Sigmoid colon (tissue), 7 donors: ENCODE data around the gene ABLIM2. TPM values are rescaled to one million over a fixed set of nuclear protein-coding genes. Genes with fewer than 3 reads are reported as not detected.
A peak's percentile ranks its signal among the peaks of the same experiment; 100 is the strongest.

Experiments used
- DNase-seq: peaks from one replicate; pipeline ENCODE4 v3.0.0-alpha.2; 2019
- H3K27ac ChIP-seq, 4 donors: fragments of 200-600 bp; sonication (generic); one replicate each; pipeline ENCODE4 v1.5.1; 2016 to 2019; ENCODE audit warnings: mild to moderate bottlenecking in 1 of 4
- H3K27me3 ChIP-seq, 3 donors: fragments of 200-600 bp; sonication (generic); one replicate each; pipeline ENCODE4 v1.5.1; 2019; ENCODE audit warnings: mild to moderate bottlenecking in 1 of 3
- H3K36me3 ChIP-seq, 4 donors: fragments of 200-600 bp; sonication (generic); one replicate each; pipeline ENCODE4 v1.5.1; 2016 to 2019
- H3K4me1 ChIP-seq, 4 donors: fragments of 200-600 bp; sonication (generic); one replicate each; pipeline ENCODE4 v1.5.1; 2017 to 2019
- H3K4me3 ChIP-seq, 4 donors: fragments of 200-600 bp; sonication (generic); one replicate each; pipeline ENCODE4 v1.5.1; 2017 to 2019; ENCODE audit warnings: mild to moderate bottlenecking in 2 of 4, moderate library complexity in 1 of 4
- H3K9me3 ChIP-seq, 4 donors: fragments of 200-600 bp in 3 of 4; sonication (generic) in 3 of 4; one replicate each; pipeline versions ENCODE4 v1.5.1 to v1.6.1; 2013 to 2019
- EP300 ChIP-seq, 4 donors: sonication (generic); formaldehyde crosslinking; IDR thresholded peaks; one replicate each; pipeline ENCODE4 v1.6.1; 2017; ENCODE audit warnings: antibody characterized with exemption in 4 of 4
- POLR2A ChIP-seq, 2 donors: fragments of 450-650 bp; IDR thresholded peaks; one replicate each; pipeline ENCODE4 v1.6.1; 2016; ENCODE audit warnings: antibody characterized with exemption in 2 of 2, mild to moderate bottlenecking in 2 of 2, moderate library complexity in 2 of 2
- POLR2AphosphoS5 ChIP-seq, 4 donors: sonication (generic); formaldehyde crosslinking; IDR thresholded peaks; one replicate each; pipeline ENCODE4 v1.6.1; 2017; ENCODE audit warnings: antibody characterized with exemption in 4 of 4
- WGBS, 2 donors: extraction: QIAGEN DNeasy Blood & Tissue Kit; methylation state at CpG; one replicate each; pipeline ENCODE4 v1.1.7; 2013; 5-methylcytosine and 5-hydroxymethylcytosine counted together
- intact Hi-C: fragments of 100-400 bp; cut with DNase I; formaldehyde crosslinking; loops from one replicate; pipeline ENCODE4 v1.15.1; 2023
- polyA plus RNA-seq, 3 donors: library from polyadenylated mRNA; stranded (reverse); fragments of 200-250 nt; gene quantifications; one replicate each; pipeline ENCODE4 v1.2.3, GENCODE V29; 2013
- total RNA-seq, 4 donors: library from RNA; depleted of rRNA; stranded (reverse); fragments of >200 nt; gene quantifications; one replicate each; pipeline ENCODE4 v1.1.0, GENCODE V29; 2016
- TF ChIP-seq, protein P1 (sequence below), 4 experiments: fragments of 450-650 bp in 3 of 4; fragments of 200-600 bp in 1 of 4; IDR thresholded peaks; one replicate each; pipeline ENCODE4 v1.5.1; 2016 to 2019; ENCODE audit warnings: antibody characterized with exemption in 4 of 4, mild to moderate bottlenecking in 3 of 4, moderate library complexity in 2 of 4
- donor health status: healthy with polysubstance abuse.
- donor health status: Bipolar disorder and iron deficiency.
- donor health status: healthy.

Gene ABLIM2
- total and polyA plus RNA-seq, 7 donors, result 3.1 to 15.0 (median 7.4) TPM

DNA sequence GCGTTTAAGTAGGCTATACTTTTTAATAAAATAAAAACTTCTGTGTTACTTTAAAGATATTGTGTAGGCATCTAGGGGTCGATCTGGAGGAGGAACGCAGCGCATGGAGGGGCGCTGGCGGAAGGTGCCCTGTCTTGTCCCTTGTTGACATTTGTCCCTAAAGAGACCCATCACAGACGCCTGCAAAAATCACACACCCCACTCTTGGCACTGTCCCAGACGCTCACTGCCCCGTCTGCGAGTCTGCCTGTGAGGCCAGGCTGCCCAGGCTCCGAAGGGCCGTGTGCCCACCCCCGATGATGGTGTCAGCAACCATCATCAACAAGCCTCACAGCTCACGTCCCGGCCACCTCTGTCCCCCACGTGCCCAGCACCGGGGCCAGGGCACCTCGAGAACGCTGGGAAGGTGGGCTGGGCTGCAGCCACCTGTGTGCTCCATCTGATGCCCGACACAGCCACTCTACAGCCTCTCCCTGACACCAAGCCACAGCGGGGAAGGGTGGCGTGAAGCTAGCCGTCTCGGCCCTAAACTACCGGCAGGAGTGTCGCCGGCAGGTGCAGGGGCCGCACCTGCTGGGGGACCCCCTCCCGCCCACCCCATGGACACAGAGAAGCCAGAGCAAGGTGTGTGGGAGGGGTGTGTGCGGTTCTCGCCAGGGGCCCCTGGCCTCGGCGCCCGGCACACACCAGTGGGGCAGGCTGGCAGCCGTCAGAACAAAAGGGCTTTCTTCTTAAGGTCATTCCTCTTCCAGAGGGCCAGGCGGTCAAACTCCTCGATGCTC lies 192.1 kb downstream of the ABLIM2 start:
- Histone ChIP-seq H3K27ac (peak overlapping the region in 2 of 4 donors; percentile 79), H3K27me3 (no peaks in the 10 kb centered on the region), H3K4me3 (no peak overlapping the region), H3K36me3 (no peaks in the 10 kb centered on the region), H3K4me1 (peaks cover 0 to 66% (median 49%) of the 10 kb centered on the region in 4 donors), H3K9me3 (no peaks in the 10 kb centered on the region)
- intact Hi-C loops, result no loop called here
- WGBS, 2 donors, result 70 to 77% methylated on average over 37 of the region's 37 CpGs
- TF ChIP-seq, protein P1, sequence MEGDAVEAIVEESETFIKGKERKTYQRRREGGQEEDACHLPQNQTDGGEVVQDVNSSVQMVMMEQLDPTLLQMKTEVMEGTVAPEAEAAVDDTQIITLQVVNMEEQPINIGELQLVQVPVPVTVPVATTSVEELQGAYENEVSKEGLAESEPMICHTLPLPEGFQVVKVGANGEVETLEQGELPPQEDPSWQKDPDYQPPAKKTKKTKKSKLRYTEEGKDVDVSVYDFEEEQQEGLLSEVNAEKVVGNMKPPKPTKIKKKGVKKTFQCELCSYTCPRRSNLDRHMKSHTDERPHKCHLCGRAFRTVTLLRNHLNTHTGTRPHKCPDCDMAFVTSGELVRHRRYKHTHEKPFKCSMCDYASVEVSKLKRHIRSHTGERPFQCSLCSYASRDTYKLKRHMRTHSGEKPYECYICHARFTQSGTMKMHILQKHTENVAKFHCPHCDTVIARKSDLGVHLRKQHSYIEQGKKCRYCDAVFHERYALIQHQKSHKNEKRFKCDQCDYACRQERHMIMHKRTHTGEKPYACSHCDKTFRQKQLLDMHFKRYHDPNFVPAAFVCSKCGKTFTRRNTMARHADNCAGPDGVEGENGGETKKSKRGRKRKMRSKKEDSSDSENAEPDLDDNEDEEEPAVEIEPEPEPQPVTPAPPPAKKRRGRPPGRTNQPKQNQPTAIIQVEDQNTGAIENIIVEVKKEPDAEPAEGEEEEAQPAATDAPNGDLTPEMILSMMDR (IDR thresholded peaks at IDR 0.05), result no peak
- TF ChIP-seq POLR2A (IDR thresholded peaks at IDR 0.05) (no peak), EP300 (IDR thresholded peaks at IDR 0.05) (no peak), POLR2AphosphoS5 (IDR thresholded peaks at IDR 0.05) (no peak)
- DNase-seq, result no peak

DNA sequence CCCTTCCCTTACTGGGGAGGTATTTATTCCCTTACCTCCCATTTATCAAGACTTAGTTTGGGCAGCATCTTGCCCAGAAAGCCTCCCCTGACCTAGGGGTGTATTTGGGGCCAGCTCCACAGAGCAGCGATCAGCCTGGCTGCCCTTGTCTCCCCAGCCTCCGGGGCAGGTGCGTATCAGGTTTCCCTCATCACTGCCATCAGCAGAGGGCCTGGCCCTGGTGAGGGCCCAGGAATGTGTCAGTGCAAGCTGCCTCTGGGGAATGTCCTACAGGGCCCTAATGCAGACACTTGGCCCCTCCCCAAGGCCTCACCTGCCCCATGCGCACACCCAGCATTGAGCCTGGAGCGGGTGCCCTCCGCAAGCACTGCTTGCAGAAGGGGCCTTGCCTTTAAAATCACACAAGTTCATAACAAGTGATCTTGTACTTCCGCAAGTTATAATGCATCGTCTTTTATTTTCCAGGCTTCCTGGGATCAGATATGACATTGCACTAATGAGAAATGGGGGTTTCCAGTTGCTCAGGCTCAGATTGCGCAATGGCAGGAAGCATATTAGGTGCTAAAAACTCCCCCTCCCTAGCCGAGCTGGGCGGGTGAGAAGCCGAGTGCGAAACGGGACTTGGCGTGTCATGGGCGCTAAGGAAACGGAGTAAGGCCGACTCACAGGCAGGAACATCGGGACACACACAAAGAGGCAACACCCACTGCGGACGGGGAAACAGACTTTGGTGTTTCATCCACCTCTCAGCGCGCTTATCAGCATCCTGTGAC lies 193.5 kb downstream of the ABLIM2 start:
- 64 to 81% methylated on average over 23 of the region's 23 CpGs for WGBS, 2 donors
- no peaks in the 10 kb centered on the region for H3K27me3 ChIP-seq
- H3K27ac ChIP-seq, result peak overlapping the region; percentile 44 to 79 (median 54)
- no peaks in the 10 kb centered on the region for H3K36me3 ChIP-seq
- H3K4me1 ChIP-seq, result peaks cover 0 to 66% (median 55%) of the 10 kb centered on the region in 4 donors
- H3K9me3 ChIP-seq, result no peaks in the 10 kb centered on the region
- intact Hi-C loops, result loop anchor here (5.0 kb wide), 1 partner anchor 78 kb away; no protein-coding TSS in a partner anchor
- DNase-seq, result peak; percentile 83
- no peak overlapping the region for H3K4me3 ChIP-seq
- TF ChIP-seq EP300 (IDR thresholded peaks at IDR 0.05) (no peak), POLR2AphosphoS5 (IDR thresholded peaks at IDR 0.05) (peak in 3 of 4 donors; percentile 24 to 58 (median 54))

DNA sequence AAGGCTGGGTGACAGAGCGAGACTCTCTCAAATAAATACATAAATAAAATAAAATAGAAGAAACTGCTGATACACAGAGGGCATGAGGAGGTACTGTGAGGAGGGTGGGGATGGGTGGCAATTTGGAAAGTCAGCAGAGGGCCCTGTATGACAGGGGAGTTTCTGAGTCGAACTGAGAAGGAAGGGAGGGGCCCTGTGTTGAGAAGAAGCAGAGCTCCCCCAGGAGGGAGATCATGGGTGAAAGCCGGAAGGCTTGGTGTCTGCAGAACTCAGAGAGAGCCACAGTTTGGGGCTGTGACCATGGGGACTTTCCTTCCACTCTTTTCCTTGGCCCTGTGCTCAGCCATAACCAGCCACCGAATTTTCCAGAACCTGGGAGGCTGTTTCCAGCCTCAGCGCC lies 194.2 kb downstream of the ABLIM2 start:
- Histone ChIP-seq H3K36me3 (no peaks in the 10 kb centered on the region), H3K27me3 (no peaks in the 10 kb centered on the region), H3K4me1 (peaks cover 0 to 66% (median 55%) of the 10 kb centered on the region in 4 donors), H3K4me3 (no peak overlapping the region), H3K9me3 (no peaks in the 10 kb centered on the region), H3K27ac (peak overlapping the region; percentile 44 to 79 (median 54))
- DNase-seq, result no peak
- no peak for TF ChIP-seq EP300 (IDR thresholded peaks at IDR 0.05)
- TF ChIP-seq POLR2A (IDR thresholded peaks at IDR 0.05), result no peak
- TF ChIP-seq POLR2AphosphoS5 (IDR thresholded peaks at IDR 0.05), result no peak
- TF ChIP-seq, protein P1 (IDR thresholded peaks at IDR 0.05), result no peak
- 78 to 79% methylated on average over 5 of the region's 5 CpGs for WGBS, 2 donors
- intact Hi-C loops, result loop anchor here (5.0 kb wide), 1 partner anchor 77 kb away; no protein-coding TSS in a partner anchor

DNA sequence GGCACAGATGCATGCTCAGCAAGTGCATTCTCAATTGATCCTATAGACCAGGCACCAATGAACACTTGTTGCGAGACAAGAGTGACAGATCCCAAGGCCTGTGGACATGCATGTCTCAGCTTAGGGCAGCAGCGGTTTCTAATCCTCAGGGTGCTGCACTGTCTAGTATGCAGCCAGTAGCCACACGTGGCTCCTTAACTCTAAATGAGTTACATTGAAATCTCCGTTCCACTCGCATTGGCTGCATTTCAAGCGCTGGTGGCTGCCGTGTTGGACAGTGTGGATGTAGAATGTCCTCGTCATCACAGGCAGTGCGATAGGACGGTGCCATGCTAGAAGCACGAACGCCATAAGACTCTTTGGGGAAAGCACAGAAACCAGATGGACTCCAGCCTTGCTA lies 194.9 kb downstream of the ABLIM2 start:
- Histone ChIP-seq H3K4me1 (peaks cover 0 to 66% (median 51%) of the 10 kb centered on the region in 4 donors), H3K27ac (no peak overlapping the region), H3K27me3 (no peaks in the 10 kb centered on the region), H3K4me3 (no peak overlapping the region), H3K9me3 (no peaks in the 10 kb centered on the region), H3K36me3 (no peaks in the 10 kb centered on the region)
- intact Hi-C loops, result loop anchor here (5.0 kb wide), 1 partner anchor 76 kb away; no protein-coding TSS in a partner anchor
- DNase-seq, result no peak
- WGBS, 2 donors, result 96 to 97% methylated on average over 12 of the region's 12 CpGs
- TF ChIP-seq, protein P1 (IDR thresholded peaks at IDR 0.05), result no peak
- TF ChIP-seq POLR2A (IDR thresholded peaks at IDR 0.05), result no peak
- TF ChIP-seq EP300 (IDR thresholded peaks at IDR 0.05), result no peak
- no peak for TF ChIP-seq POLR2AphosphoS5 (IDR thresholded peaks at IDR 0.05)
